Endometrial microvascular endothelial cells (primary cell): ENCODE data around the gene HLA-DOB. TPM values are rescaled to one million over a fixed set of nuclear protein-coding genes. Genes with fewer than 3 reads are reported as not detected.

Source experiments
- in situ Hi-C: cut with HindIII; loops from 2 replicates; pipeline ENCODE4 v1.10.0; 2017; ENCODE audit warnings: low sequenced_read_pairs, low pct_unique_long_range_greater_than_20kb; ENCODE audit errors: inconsistent ontology term
- total RNA-seq: library from RNA; depleted of rRNA; stranded (reverse); fragments of >200 nt; gene quantifications from one replicate; pipeline ENCODE4 v1.2.3, GENCODE V29; 2015; ENCODE audit errors: inconsistent ontology term

HLA-DOB gene
- total RNA-seq, 1 donor from 2014 or later = 1.0 TPM

- in situ Hi-C loops = loop anchor here (25.0 kb wide), 1 partner anchor 142 kb away; no protein-coding TSS in a partner anchor
Measured at GRCh38 chr6:32844839-32845383, 28.1 kb upstream of the HLA-DOB start.

- in situ Hi-C loops = loop anchor here (25.0 kb wide), 1 partner anchor 143 kb away; no protein-coding TSS in a partner anchor
Measured at GRCh38 chr6:32843979-32844838, 27.4 kb upstream of the HLA-DOB start, which contains the start of gene PSMB8. Gene PSMB8 (minus strand): TSS chr6:32844047. CDS start chr6:32843996, 51 bp downstream.

- in situ Hi-C loops = loop anchor here (25.0 kb wide), 1 partner anchor 144 kb away; no protein-coding TSS in a partner anchor
Measured at GRCh38 chr6:32843331-32843978, 26.7 kb upstream of the HLA-DOB start.

GRCh38 chr6:32842690-32843089 lies 25.9 kb upstream of the HLA-DOB start:
- in situ Hi-C loops = loop anchor here (25.0 kb wide), 1 partner anchor 145 kb away; no protein-coding TSS in a partner anchor

- in situ Hi-C loops = loop anchor here (25.0 kb wide), 1 partner anchor 145 kb away; no protein-coding TSS in a partner anchor
Measured at GRCh38 chr6:32842021-32842650, 25.3 kb upstream of the HLA-DOB start.

GRCh38 chr6:32840604-32841246 lies 23.9 kb upstream of the HLA-DOB start:
- in situ Hi-C loops = loop anchor here (25.0 kb wide), 1 partner anchor 147 kb away; no protein-coding TSS in a partner anchor

- in situ Hi-C loops = loop anchor here (25.0 kb wide), 1 partner anchor 148 kb away; no protein-coding TSS in a partner anchor
Measured at GRCh38 chr6:32839356-32839755, 22.6 kb upstream of the HLA-DOB start.

- in situ Hi-C loops = loop anchor here (25.0 kb wide), 1 partner anchor 149 kb away; no protein-coding TSS in a partner anchor
Measured at GRCh38 chr6:32838114-32838958, 21.5 kb upstream of the HLA-DOB start, which contains the start of gene TAP2. Gene TAP2 (minus strand): TSS chr6:32838739. CDS start chr6:32838233, 506 bp downstream.

- in situ Hi-C loops = loop anchor here (25.0 kb wide), 1 partner anchor 150 kb away; no protein-coding TSS in a partner anchor
Measured at GRCh38 chr6:32837651-32838113, 20.9 kb upstream of the HLA-DOB start.

GRCh38 chr6:32836873-32837272 lies 20.1 kb upstream of the HLA-DOB start:
- in situ Hi-C loops = loop anchor here (25.0 kb wide), 1 partner anchor 150 kb away; no protein-coding TSS in a partner anchor

GRCh38 chr6:32835167-32835893 lies 18.5 kb upstream of the HLA-DOB start:
- in situ Hi-C loops = loop anchor here (25.0 kb wide), 1 partner anchor 152 kb away; no protein-coding TSS in a partner anchor

- in situ Hi-C loops = loop anchor here (25.0 kb wide), 1 partner anchor 154 kb away; no protein-coding TSS in a partner anchor
Measured at GRCh38 chr6:32833664-32834063, 16.9 kb upstream of the HLA-DOB start.

GRCh38 chr6:32832535-32832934 lies 15.7 kb upstream of the HLA-DOB start:
- in situ Hi-C loops = loop anchor here (25.0 kb wide), 1 partner anchor 155 kb away; no protein-coding TSS in a partner anchor

GRCh38 chr6:32830936-32831335 lies 14.1 kb upstream of the HLA-DOB start:
- in situ Hi-C loops = loop anchor here (25.0 kb wide), 1 partner anchor 156 kb away; no protein-coding TSS in a partner anchor

- in situ Hi-C loops = loop anchor here (25.0 kb wide), 1 partner anchor 157 kb away; no protein-coding TSS in a partner anchor
Measured at GRCh38 chr6:32830017-32830416, 13.2 kb upstream of the HLA-DOB start.

- in situ Hi-C loops = loop anchor here (25.0 kb wide), 1 partner anchor 158 kb away; no protein-coding TSS in a partner anchor
Measured at GRCh38 chr6:32829495-32829894, 12.7 kb upstream of the HLA-DOB start.
